Measurements from ENCODE around the gene KTN1.

The KTN1 gene

GRCh38 chr14:55722054-55722453 is 142.0 kb downstream of the KTN1 start:
- DNase-seq, result no peak

- DNase-seq, result no peak
Measured at GRCh38 chr14:55724736-55725135, 144.7 kb downstream of the KTN1 start.

DNA sequence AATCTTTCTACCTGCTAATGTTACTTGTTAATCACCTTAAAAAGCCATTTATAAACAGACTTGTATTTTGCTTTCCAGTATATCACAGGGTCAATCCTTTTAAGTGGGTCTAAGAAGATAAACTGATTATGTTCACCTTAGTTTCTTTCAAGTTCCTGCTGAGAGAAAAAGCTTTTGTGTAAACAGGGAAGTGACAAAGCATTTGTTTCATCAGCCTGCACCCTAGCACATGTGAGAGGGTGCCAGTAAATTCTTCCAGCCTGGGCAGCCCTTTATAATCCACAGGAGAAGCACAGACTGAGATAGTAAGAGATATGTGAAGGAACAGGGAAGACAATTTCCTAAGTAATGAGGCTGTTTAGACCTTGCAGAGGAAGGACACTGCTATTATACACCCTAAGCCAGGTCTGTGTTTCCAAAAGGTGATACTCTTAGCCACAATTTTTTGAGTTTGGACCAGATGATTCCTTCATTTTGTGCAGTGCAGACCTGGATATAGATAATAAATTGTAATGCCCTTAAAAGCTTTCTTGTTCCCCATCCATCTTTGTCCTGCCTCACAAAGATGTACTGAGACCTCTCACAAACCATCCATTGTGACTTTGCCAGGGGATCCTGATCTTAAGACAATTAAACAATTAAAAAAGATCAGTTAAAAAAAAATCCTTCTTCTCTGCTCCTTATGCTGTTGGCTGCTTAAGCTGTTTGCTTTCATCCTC is 150.7 kb downstream of the KTN1 start:
- DNase-seq, result no peak

- no peak for DNase-seq
Measured at GRCh38 chr14:55731311-55731872, 151.4 kb downstream of the KTN1 start.

GRCh38 chr14:55731881-55732498 is 152.0 kb downstream of the KTN1 start:
- DNase-seq, result no peak

DNA sequence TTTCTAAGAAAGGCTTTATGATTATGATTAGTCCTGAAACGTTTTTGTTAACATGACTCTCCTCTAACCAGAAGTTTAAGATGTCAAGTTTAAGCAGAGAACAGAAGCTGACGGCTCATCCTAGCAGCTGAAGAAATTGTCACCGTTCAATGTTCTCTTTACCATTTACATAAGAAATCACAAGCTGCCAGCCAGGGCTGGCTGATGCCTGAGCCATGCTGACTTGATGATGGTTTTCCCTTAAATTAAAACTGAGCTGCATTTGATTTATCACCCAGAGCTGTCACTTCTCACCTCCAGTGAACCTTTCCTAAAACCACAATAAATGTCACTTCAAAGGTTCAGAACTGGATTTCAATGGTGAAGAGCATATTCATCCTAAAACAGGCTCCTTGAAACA is 153.6 kb downstream of the KTN1 start:
- DNase-seq, result no peak
